CD14-positive monocyte (primary cell): ENCODE data around the gene CCDC7. TPM values are rescaled to one million over a fixed set of nuclear protein-coding genes. Genes with fewer than 3 reads are reported as not detected.

ENCODE experiments used
- DNase-seq, 3 donors: peaks; one replicate each; pipeline ENCODE4 v3.0.0-alpha.2; 2011 to 2022
- H2AFZ ChIP-seq: 2 replicates; pipeline ENCODE4 v1.6.0; 2012; ENCODE audit warnings: mild to moderate bottlenecking, low read depth, low read length, inconsistent platforms; ENCODE audit not compliant: insufficient read depth, poor library complexity, severe bottlenecking
- H3K27ac ChIP-seq, 2 donors: 1 replicate in 1 of 2; 2 replicates in 1 of 2; pipeline ENCODE4 v1.5.1; 2012 to 2013; ENCODE audit warnings: low read length in 2 of 2, control low read depth in 1 of 2, inconsistent platforms in 1 of 2, low read depth in 1 of 2, mild to moderate bottlenecking in 1 of 2
- H3K27me3 ChIP-seq, 2 donors: one replicate each; pipeline versions ENCODE4 v1.6.0 to v1.6.1; 2011 to 2013; ENCODE audit warnings: low read length in 2 of 2; ENCODE audit not compliant: control insufficient read depth in 2 of 2, insufficient read depth in 2 of 2
- H3K36me3 ChIP-seq, 2 donors: replicated peaks in 1 of 2; 1 replicate in 1 of 2; 2 replicates in 1 of 2; pipeline versions ENCODE4 v1.5.1 to v1.6.1; 2012 to 2013; ENCODE audit warnings: low read length in 2 of 2, control low read depth in 1 of 2, inconsistent platforms in 1 of 2, mild to moderate bottlenecking in 1 of 2; ENCODE audit not compliant: insufficient read depth in 2 of 2, control insufficient read depth in 1 of 2
- H3K4me1 ChIP-seq, 2 donors: 1 replicate in 1 of 2; 2 replicates in 1 of 2; pipeline versions ENCODE4 v1.5.1 to v1.6.1; 2012 to 2013; ENCODE audit warnings: low read length in 2 of 2, control low read depth in 1 of 2, inconsistent platforms in 1 of 2, mild to moderate bottlenecking in 1 of 2, moderate library complexity in 1 of 2; ENCODE audit not compliant: insufficient read depth in 2 of 2, control insufficient read depth in 1 of 2
- H3K4me2 ChIP-seq: replicated peaks from 2 replicates; pipeline ENCODE3; 2012; ENCODE audit warnings: low read length, moderate library complexity, mild to moderate bottlenecking; ENCODE audit not compliant: poor library complexity, severe bottlenecking; ENCODE audit errors: extremely low read depth
- H3K4me3 ChIP-seq, 3 experiments: fragments of 200-600 bp in 1 of 3; sonication (generic) in 1 of 3; replicated peaks in 1 of 3; 1 replicate in 2 of 3; 2 replicates in 1 of 3; pipeline ENCODE4 v1.5.1; 2011 to 2013; ENCODE audit warnings: low read length in 3 of 3, mild to moderate bottlenecking in 3 of 3, control low read depth in 2 of 3, low read depth in 2 of 3, inconsistent platforms in 1 of 3, moderate library complexity in 1 of 3
- H3K79me2 ChIP-seq: 2 replicates; pipeline ENCODE4 v1.6.0; 2012; ENCODE audit warnings: mild to moderate bottlenecking, control low read depth, inconsistent platforms, low read length, moderate library complexity; ENCODE audit not compliant: insufficient read depth
- H3K9ac ChIP-seq: 2 replicates; pipeline ENCODE4 v1.6.0; 2017; ENCODE audit warnings: low read length, mild to moderate bottlenecking; ENCODE audit not compliant: insufficient read depth, poor library complexity, severe bottlenecking
- H3K9me3 ChIP-seq, 2 donors: replicated peaks in 1 of 2; 1 replicate in 1 of 2; 2 replicates in 1 of 2; pipeline versions ENCODE4 v1.5.1 to v1.6.1; 2012 to 2013; ENCODE audit warnings: low read length in 2 of 2, control low read depth in 1 of 2; ENCODE audit not compliant: control insufficient read depth in 1 of 2, insufficient read depth in 1 of 2
- H4K20me1 ChIP-seq: 2 replicates; pipeline ENCODE4 v1.6.0; 2012; ENCODE audit warnings: mild to moderate bottlenecking, low read length, control low read depth, moderate library complexity; ENCODE audit not compliant: insufficient read depth
- H3K27ac Mint-ChIP-seq, 7 donors: one replicate each; pipeline ENCODE4 v1.8.0; 2020; ENCODE audit warnings: mild to moderate bottlenecking in 7 of 7, mixed read lengths in 7 of 7, moderate library complexity in 6 of 7, inconsistent platforms in 2 of 7
- H3K27me3 Mint-ChIP-seq, 3 donors: one replicate each; pipeline ENCODE4 v1.8.0; 2021 to 2022; ENCODE audit warnings: low read depth in 3 of 3, mild to moderate bottlenecking in 3 of 3, mixed read lengths in 3 of 3, moderate library complexity in 3 of 3, inconsistent platforms in 1 of 3
- H3K36me3 Mint-ChIP-seq, 2 donors: one replicate each; pipeline ENCODE4 v1.8.0; 2020; ENCODE audit warnings: mixed read lengths in 2 of 2, inconsistent platforms in 1 of 2, mild to moderate bottlenecking in 1 of 2
- H3K4me1 Mint-ChIP-seq: one replicate; pipeline ENCODE4 v1.8.0; 2020; ENCODE audit warnings: mild to moderate bottlenecking, mixed read lengths
- H3K4me3 Mint-ChIP-seq, 2 donors: one replicate each; pipeline ENCODE4 v1.8.0; 2020; ENCODE audit warnings: mild to moderate bottlenecking in 2 of 2, mixed read lengths in 2 of 2, moderate library complexity in 1 of 2
- H3K9me3 Mint-ChIP-seq, 7 donors: one replicate each; pipeline ENCODE4 v1.8.0; 2020 to 2022; ENCODE audit warnings: mixed read lengths in 7 of 7, mild to moderate bottlenecking in 6 of 7, moderate library complexity in 6 of 7, inconsistent platforms in 2 of 7
- CTCF ChIP-seq: fragments of 200-600 bp; IDR thresholded peaks from one replicate; pipeline ENCODE4 v1.8.0; 2022; ENCODE audit warnings: antibody characterized with exemption, mild to moderate bottlenecking
- WGBS: methylation state at CpG from one replicate; pipeline ENCODE4 v1.1.5; 2013; ENCODE audit warnings: missing lambda C conversion rate; ENCODE audit not compliant: insufficient coverage; 5-methylcytosine and 5-hydroxymethylcytosine counted together
- intact Hi-C, 2 donors: fragments of 100-400 bp; cut with micrococcal nuclease; formaldehyde crosslinking; loops; one replicate each; pipeline versions ENCODE4 v1.15.0 to v1.15.1; 2023
- polyA plus RNA-seq, 3 donors: library from polyadenylated mRNA; depleted of rRNA in 1 of 3; unstranded in 2 of 3; stranded (reverse) in 1 of 3; fragments of 300-500 nt in 2 of 3; fragments of >200 nt in 1 of 3; fragmentation: Illumina TruSeq in 2 of 3; gene quantifications; 1 replicate in 2 of 3; 2 replicates in 1 of 3; pipeline ENCODE4 v1.2.3, GENCODE V29; 2012 to 2021

Gene CCDC7
- polyA plus RNA-seq, 3 donors: 1.3 to 2.3 (median 2.0) TPM

DNA sequence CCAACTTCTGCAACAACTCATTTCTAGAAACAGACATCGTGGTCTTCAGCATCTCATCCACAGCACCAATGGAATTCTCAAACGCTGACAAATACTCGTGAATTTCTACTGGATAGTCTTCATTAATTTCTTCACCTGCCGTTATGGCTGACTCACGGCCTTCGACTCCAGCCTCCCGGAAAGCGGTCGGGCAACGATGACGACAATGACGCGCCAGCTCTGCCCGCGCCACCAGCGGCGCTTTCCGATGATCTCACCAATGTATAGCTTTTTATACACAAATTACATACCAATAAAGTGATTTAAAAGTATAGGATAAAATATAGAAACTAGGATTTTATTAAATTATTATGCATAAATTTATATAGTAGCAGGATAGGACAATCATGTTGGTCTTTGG lies 65.7 kb downstream of the CCDC7 start:
- Histone ChIP-seq H3K79me2 (no peaks in the 10 kb centered on the region), H3K9ac (no peak overlapping the region), H3K4me3 (no peak overlapping the region), H4K20me1 (no peaks in the 10 kb centered on the region), H3K4me2 (no peak overlapping the region), H3K4me1 (no peaks in the 10 kb centered on the region), H3K36me3 (no peaks in the 10 kb centered on the region), H3K27ac (no peak overlapping the region), H3K27me3 (no peaks in the 10 kb centered on the region), H3K9me3 (peaks cover 5% of the 10 kb centered on the region in 2 donors), H2AFZ (no peak overlapping the region)
- Mint-ChIP-seq H3K9me3 (peaks cover 3 to 17% (median 4%) of the 10 kb centered on the region in 7 donors), H3K4me1 (no peaks in the 10 kb centered on the region), H3K36me3 (peaks cover 11 to 12% of the 10 kb centered on the region in 2 donors), H3K4me3 (no peak overlapping the region), H3K27ac (no peak overlapping the region), H3K27me3 (no peaks in the 10 kb centered on the region)
- DNase-seq: no peak
- no peak for TF ChIP-seq CTCF
- 84% methylated on average over 7 of the region's 18 CpGs for WGBS
- intact Hi-C loops: no loop called here

GRCh38 chr10:32516567-32517495 lies 70.9 kb downstream of the CCDC7 start:
- Histone ChIP-seq H4K20me1 (no peaks in the 10 kb centered on the region), H3K27me3 (no peaks in the 10 kb centered on the region), H3K36me3 (no peaks in the 10 kb centered on the region), H3K27ac (no peak overlapping the region), H2AFZ (no peak overlapping the region), H3K4me2 (no peak overlapping the region), H3K4me3 (no peak overlapping the region), H3K9me3 (peaks cover 0 to 8% of the 10 kb centered on the region in 2 donors), H3K79me2 (no peaks in the 10 kb centered on the region), H3K9ac (no peak overlapping the region), H3K4me1 (no peaks in the 10 kb centered on the region)
- intact Hi-C loops: no loop called here
- H3K36me3 Mint-ChIP-seq: peaks cover 0 to 3% of the 10 kb centered on the region in 2 donors
- H3K27me3 Mint-ChIP-seq: no peaks in the 10 kb centered on the region
- H3K27ac Mint-ChIP-seq: no peak overlapping the region
- WGBS: no CpG with 5 or more reads among the region's 4 CpGs
- no peak overlapping the region for H3K4me3 Mint-ChIP-seq
- no peak for TF ChIP-seq CTCF
- peaks cover 0 to 10% (median 7%) of the 10 kb centered on the region in 7 donors for H3K9me3 Mint-ChIP-seq
- no peaks in the 10 kb centered on the region for H3K4me1 Mint-ChIP-seq
- no peak for DNase-seq
